GM21360 (cell line): ENCODE results near the gene TBX20.

Experiments used
- ATAC-seq: cut with Tn5 transposase; IDR thresholded peaks from one replicate; pipeline ENCODE4 v1.9.1; 2021; ENCODE audit warnings: mild to moderate bottlenecking, moderate library complexity; ENCODE audit not compliant: unreplicated experiment

The TBX20 gene, protein sequence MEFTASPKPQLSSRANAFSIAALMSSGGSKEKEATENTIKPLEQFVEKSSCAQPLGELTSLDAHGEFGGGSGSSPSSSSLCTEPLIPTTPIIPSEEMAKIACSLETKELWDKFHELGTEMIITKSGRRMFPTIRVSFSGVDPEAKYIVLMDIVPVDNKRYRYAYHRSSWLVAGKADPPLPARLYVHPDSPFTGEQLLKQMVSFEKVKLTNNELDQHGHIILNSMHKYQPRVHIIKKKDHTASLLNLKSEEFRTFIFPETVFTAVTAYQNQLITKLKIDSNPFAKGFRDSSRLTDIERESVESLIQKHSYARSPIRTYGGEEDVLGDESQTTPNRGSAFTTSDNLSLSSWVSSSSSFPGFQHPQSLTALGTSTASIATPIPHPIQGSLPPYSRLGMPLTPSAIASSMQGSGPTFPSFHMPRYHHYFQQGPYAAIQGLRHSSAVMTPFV

DNA sequence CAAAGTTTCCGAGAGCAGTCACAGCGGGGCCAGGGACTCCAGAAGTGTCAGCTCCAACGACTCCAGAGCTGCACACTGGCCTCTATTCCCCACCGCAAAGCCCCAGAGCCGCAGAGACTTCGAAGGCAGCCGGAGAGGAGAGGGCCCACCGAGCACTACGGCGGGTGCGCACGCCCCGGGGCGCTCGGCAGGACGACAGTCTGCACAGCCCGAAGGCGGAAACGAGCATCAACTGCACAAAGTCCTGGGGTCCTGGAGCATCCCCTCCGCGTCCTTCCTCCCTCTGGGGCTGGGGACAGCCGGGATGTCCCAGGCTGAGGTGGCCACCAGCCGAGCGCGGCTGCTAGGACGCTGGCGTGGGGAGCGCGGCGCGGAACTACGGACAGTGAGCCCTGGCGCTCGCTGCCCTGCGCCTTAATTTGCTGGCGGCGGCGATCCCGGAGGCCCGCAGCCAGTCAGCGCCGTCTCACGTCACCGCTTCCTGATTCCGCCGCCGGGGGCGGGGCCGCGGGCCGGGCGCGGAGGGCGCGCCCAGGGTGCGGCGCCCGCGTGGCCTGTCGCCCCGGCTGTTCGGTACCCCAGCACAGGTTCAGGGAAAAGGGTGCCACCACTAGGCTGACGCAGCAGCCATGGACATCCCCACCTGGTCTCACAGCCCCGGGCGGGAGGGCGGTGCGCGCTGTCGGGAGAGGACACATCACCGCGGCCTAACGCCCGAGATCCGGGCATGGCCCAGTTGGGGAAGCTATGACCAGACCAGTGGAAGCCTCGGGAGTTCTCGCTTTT lies at the start of gene TBX20:
TSS of gene TBX20 (minus strand) at position 391 of the 786 bp plus-strand sequence. CDS start 480 bp downstream, outside the sequence.
- no peak for ATAC-seq

DNA sequence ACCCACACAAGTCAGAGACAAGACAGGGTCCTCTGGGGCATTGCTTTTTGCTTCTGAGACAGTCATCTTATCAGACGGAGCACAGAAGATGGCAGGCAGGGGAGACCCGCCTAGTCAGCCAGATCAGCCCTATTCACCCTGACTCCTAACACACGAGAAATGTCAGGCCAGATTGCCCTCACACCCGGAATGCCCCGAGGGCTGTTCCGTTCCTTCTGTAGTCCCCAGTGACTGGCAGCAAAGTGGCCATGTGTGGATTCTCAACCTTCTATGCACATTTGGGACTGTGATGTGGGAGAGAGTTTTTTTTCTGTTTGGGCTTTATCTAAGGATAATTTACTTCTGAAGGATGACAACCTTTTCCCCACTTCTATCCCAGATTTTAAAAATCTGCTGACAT lies 35.5 kb upstream of the TBX20 start:
- ATAC-seq, result no peak

DNA sequence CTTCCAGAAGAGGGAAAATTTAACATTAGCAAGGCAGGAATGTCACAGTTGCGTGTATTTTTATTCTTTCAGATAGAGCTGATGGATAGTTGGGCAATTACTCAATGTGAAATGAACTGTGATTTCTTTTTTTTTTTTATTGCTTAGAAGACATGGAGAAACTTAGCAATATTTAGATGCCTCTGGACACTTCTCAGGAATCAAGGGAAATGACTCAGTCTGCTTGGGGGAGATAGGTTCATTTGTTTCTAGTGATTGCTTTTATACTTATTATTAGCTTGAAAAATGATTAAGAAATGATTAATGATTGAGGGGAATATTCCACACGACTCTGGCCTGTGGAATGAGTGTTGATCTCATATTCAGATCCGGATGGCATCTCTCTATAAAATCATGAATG lies 33.1 kb upstream of the TBX20 start:
- ATAC-seq, result no peak

DNA sequence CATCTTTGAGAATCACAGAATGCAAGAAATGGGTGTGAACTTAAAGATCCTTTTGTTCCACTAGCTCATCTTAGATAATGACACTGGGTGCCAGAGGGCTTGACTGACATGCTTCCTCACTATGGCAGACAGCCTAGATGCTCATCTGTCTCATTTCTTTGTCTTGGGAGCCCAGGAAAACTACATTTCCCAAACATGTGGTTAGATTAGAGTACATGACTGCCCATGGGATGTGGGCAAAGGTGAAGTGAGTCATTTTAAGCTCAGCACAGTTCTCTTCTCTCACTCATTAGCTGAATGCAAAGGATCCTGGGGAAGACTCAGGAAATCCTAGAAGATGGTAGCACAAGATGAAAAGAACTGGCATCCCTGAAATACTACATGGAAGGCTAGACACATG lies 32.5 kb upstream of the TBX20 start:
- no peak for ATAC-seq

DNA sequence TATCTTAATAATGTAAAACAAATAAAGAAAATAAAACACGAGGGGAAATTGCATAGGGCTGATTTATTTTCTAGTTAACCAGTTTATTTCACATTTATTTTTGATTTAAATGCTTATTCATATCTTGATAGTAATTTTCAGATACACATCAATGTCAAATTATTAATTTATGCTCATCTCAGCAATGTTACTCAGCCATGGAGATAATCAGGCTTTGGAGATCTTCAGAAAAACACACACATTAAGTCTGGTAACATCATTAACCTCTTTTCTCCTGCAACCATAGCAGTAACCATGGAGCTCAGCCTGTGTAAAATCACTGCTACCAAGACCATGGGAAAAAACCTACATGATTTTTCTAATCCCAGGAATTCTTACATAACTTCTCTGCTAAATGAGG lies 31.9 kb upstream of the TBX20 start:
- ATAC-seq, result no peak

DNA sequence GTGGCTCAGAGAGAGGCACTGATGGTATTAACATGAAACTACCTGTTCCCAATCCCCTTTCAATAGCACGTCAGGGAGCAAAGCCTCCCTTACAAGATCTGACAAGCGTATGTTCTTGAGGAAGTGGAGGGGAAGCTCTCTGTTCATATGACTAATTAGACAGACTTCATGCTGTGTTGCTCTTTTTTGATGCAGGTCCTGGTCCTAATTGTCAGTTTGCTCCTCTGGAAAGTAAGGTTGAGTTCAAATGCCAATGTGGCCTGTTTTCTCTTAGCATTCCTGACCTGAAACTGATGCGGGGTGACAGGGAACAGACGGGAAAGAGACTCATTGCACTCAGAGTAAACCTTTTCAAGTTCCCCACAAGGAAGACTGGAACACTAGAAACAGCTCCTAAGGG lies 27.0 kb upstream of the TBX20 start:
- no peak for ATAC-seq

DNA sequence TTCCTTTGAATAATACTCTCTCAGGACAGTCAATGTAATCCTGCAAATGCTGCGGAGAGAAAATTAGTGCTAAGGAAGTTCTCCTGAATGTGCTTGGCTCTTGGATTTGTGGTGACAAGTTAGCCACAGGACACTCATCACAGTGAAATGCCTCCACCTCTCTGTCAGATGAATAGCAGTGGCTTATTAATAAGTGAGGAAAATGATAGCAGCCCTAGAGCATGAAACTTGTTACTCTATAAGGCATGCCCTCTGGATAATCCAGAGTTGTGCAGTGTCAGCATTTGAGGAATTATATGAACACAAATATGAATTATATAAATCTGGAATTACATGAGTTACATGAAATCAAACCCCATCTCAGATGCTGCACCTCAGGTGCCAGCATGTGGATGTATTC lies 23.5 kb upstream of the TBX20 start:
- ATAC-seq, result no peak

DNA sequence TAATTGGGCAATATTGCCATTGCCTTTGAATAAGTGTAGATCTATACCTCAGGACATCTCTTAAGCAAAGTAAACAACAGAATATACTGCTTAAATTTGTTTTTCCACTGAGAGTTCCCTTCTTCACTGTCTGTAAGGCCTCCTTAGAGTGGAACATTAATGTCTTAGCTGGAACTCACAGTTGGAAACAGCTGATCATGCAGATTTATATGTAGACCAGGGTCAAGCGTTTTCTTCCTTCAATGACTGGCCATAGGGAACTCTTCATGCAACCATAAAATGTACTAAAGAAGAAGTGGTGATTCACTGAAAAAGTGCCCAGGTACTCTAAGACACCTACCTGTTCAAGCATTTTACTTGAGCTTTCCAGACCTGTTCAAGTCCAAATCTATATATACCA lies 18.3 kb upstream of the TBX20 start:
- no peak for ATAC-seq

DNA sequence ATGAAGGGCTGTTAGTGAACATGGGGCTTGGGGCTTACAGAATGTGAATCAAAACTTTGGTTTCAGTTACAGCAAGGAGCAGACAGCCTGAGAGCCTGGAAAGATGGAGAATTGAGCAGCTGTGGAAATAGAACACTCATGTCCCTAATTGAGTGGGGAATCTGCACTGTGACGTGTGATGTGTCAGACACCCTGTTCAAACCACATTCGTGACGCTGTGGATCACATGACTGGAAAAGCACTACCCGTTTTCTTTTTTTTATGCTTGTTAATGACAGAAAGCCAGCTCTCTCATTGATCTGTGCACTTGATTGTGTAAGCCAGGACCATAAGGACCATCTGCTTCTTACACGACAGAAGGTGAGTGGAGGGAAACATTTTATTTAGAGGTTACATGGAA lies 15.1 kb upstream of the TBX20 start:
- no peak for ATAC-seq

DNA sequence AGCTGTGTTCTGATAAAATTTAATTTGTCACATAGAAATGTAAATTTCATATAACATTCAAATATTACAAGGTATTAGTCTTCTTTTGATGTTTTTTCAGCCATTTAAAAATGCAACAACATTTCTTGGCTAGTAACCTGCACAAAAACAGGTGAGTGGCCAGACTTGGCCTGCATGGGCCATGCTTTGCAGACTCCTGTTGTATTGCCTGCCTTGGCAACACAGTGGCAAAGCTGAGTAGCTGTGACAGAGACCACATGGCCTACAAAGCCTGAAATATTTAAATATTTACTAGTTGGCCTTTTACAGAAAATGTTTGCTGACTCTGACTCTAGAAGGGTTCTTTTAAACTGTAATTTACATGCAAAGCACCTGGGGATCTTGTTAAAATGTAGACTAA lies 13.5 kb upstream of the TBX20 start:
- no peak for ATAC-seq

DNA sequence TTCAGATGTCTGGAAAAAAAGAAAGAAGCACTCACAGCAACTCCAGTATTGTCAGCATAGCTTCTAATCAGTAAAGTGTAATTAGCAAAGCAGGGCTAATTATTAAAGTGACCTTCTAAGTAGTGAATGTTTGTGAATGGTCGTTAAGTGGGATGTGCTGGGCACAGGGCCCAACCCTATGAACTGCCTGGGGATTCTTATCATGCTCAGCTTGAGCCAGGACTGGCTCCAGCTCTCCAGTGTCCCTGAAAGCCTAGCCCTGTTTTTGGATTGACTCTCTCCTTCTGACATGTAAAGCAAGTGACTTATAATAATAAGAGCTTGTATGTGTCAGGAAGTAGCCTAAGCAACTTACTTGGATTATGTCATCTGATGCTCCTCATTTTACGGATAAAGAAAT lies 9.5 kb upstream of the TBX20 start:
- no peak for ATAC-seq

DNA sequence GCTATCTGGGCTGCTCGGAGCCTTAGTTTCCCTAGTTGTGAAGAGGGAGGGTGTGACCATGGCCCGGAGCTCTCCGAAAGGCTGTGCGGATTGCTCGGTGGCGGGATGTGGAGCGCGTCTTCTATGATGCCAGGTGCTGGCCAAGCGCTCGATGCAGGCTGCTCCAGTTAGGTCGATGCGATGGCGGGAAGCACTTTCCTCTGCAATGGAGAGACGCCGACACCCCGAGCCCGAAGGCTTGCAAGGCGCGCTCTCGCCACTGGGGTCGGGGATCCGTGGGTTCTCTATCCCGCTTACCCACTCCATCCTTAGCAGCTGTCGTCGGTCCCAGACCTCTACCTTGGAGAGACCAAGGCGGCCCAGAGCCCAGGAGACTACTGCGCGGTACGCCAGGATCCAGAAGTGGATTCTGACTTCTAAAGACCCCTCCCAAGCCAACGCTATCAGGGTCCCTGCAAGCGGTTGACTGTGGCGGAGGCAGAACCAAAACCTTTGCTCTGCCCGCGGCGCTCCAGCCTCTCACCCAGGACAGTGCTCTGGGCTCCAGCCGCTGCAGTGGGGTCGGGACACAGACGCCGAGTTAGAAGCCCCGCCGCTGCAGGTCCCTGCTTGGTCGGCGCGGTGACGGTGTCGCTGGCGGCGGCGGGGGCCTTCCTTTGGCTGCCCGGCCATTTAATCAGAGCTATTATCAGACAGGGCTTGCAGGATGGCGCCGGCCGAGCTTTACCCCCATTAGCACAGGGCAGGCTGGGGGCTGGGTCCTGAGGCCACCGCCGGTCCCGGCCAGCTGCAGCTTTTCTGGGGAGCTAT lies 7.8 kb upstream of the TBX20 start:
- ATAC-seq, result no peak

DNA sequence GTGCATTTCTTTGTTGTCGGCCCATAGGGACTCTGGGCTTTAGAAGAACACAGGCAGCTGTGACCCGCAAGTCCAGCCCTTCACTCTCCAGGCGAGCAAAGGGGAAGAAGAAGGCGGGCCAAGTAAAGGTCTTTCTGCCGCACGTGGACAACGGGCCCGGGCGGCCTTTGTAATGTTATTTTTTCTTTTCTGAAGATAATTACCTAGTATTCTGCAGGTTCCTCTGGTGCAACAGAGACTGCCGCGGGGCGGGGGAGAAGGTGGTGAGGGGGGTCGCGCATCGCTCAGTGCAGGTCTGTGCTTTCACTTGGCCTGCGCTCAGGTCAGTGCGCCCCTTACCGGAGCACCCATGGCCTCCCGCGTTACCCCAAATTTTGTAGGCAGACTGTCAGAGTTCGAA lies 7.1 kb upstream of the TBX20 start:
- ATAC-seq, result no peak

DNA sequence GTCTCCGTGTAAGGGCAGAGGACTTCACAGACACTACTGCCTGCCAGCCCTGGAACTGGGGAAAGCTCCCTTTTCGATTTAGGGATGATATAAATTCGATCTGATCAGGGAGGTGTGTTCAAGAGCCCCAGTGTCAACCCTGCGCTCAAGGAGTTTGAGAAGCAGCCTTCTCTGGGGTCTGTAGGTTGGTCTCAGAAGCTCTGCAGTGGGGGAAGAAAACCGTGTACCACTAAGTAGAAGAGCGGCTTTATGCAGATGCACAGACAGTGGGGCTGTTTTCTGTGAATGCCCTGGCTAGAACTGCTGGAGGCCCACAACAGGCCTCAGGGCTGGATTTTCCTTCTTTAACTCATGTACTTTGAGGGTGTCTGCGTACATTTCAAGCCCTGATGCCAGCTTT lies 6.3 kb upstream of the TBX20 start:
- ATAC-seq, result no peak

DNA sequence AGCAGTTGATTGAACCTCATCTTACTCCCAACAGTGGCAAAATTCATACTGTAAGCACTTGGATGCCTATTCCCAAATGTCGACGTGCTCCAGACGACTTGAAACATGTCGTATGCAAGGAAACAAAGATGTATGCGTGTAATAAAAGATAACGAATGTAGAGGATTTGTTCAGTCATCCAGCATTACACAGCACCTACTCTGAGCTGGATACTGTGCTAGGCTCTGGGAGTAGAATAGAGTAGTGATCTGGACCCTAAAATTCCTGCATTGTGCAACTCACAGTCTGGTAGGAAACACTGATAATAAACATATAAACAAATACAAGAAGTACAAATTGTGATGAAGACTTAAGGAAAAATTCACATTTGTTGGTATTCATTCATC lies 5.6 kb upstream of the TBX20 start:
- no peak for ATAC-seq

DNA sequence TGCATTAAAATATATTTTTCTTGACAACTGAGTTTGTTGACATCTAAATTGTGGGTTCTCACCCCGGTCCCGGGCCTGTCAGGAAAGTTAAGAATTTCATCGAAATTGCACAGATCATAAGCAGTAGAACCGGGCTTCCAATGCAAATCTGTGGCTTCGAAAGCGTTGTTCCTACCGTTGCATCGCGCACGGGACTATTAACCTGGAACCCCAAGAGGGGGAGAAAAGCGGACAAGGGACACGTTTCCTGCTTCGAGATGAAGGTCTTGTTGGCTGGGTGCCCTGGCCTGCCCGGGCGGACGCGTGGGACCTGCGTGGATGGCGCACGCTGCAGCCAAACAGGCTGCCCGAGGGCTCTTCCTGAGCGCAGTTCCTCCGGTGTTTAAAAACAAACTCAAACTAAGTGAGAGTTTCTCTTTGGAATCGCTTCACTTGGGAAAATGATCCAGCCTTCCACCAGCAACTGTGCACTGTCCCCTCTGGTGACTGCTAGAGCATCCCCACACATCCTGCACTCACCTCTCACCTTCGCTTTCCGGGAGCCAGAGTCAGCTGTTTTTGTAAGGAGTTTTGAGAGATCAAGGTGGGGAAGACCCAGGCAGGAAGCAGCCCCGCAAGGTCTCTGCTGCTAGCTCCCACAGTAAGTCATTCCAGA lies 5.1 kb upstream of the TBX20 start:
- ATAC-seq, result no peak

DNA sequence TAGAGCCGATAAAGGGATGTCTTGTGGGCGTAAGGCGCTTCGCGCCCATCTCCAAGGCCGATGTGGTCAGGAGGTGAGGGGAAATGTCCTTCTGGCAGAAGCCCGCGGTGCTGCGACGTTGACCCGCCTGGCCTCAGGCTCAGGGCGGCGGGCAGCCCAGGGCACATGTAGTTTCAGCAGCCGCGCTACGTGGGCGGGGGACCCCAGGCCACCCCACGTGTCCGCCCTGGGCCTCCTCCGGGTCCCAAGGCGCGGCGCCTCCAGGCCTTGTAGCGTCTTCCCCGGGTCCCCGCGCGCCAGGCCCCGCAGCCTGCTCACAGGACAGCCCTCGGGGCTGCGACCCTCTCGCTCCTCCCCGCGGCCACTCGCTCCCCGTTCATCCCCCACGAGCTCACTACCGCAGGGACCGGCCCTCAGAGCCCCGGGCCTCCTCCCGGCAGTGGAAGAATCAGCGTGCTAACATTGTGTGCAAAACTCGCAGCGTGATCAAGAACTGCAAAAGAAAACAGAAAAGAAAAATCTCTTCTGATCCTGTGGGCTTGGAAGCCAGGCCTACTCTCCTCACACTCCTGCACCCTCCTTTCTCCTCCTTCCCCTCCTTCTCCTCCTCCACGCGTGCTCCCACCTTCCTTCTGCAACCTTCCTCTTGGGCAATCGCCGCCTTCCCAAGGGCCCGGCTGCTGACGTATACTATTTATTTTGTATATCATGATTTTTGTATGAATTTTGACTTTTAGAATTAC lies 4.4 kb upstream of the TBX20 start:
- ATAC-seq, result no peak

DNA sequence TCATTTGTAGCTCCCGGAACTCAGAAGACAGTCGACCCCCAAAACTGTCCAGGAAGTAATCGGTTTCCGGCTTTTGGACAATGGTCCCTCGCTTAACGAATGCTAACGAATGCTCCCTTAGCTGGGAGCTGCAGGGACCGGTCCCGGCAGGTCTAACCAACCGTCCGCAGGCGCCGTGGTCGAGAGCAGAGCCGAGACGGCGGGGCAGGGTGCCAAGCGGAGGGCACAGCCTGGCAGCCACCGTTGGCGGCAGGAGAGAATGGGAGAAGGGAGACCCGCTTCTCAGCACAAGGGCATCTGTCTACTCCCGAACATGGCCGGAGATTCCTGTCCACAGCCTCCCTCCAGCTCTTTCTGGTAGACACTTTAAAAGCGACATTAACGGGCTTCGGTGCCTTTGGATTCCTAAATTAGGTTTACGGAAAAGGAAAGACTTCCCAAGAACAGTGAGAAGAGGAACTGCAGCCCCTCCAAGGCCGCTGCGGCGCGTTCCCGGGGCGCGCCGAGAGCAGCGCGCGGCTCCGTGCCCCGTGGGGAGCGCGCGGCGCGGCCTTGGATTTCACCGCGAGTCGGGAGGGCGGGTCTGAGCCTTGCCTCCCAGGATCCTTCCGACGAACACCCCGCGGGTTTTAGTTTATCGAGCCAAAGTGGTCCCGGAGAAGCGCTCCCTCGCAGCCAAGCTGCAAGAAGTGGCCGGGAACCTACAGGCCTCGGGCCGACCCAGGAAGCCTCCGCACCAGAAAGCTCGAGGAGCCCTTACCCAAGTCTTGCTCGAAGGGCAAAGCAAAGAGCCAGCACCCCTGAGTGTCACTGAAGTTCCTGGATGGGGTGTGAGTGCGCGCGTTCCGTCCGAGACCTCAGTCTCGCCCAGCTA lies 3.6 kb upstream of the TBX20 start:
- no peak for ATAC-seq
